Left colon (tissue), 2 donors: ENCODE data around the gene SERPINB3. TPM values are rescaled to one million over a fixed set of nuclear protein-coding genes. Genes with fewer than 3 reads are reported as not detected.

Experiments
- total RNA-seq, 2 donors: library from RNA; stranded (reverse); fragmentation: NEBNext Ultra II Directional; extraction: Animal tissue kit (Norgen Biotek cat#: 25700); gene quantifications; one replicate each; pipeline ENCODE4 v1.2.1, GENCODE V29; 2021
- donor health status: DM: no; HTN: no; CAD: no.
- donor health status: DM: yes; HTN: yes; CAD: no.

Gene SERPINB3
- total RNA-seq, 2 donors from 2014 or later, result not detected

Other genes starting within 250 kb of the SERPINB3 start
- gene VPS4B, start 239.4 kb downstream of the SERPINB3 start, total RNA-seq, result 100 to 1,000 TPM; 123 to 163 TPM
- 1 to 10 TPM; 3.5 to 3.7 TPM for gene SERPINB5, start 184.9 kb downstream of the SERPINB3 start, total RNA-seq
- gene SERPINB12, start 119.5 kb downstream of the SERPINB3 start, total RNA-seq, result not detected
- gene SERPINB13, start 74.5 kb downstream of the SERPINB3 start, total RNA-seq, result not detected
- gene SERPINB4, start 17.6 kb downstream of the SERPINB3 start, total RNA-seq, result not detected
- gene SERPINB11, start 41.1 kb upstream of the SERPINB3 start, total RNA-seq, result not detected
- gene SERPINB7, start 113.5 kb upstream of the SERPINB3 start, total RNA-seq, result under 1 TPM in 1 of 2 donors, not detected in 1; 0.22 TPM
- gene SERPINB2, start 225.8 kb upstream of the SERPINB3 start, total RNA-seq, result not detected
- gene SERPINB10, start 246.1 kb upstream of the SERPINB3 start, total RNA-seq, result not detected